ENCODE measurements around the gene PSMA2.

The PSMA2 gene

GRCh38 chr7:42880392-42880791 lies 51.6 kb downstream of the PSMA2 start:
- Histone ChIP-seq H3K4me2 (ENCODE audit: insufficient read depth, low read length, poor library complexity, severe bottlenecking) (no peak overlapping the region), H3K23ac (ENCODE audit: low read depth, low read length, poor library complexity) (no peak overlapping the region), H2BK12ac (ENCODE audit: low read length) (no peak overlapping the region), H3K4me3 (ENCODE audit: low read length in 2 of 2) (no peak overlapping the region), H3K4me1 (ENCODE audit: control insufficient read depth in 2 of 2, insufficient read depth in 1 of 2, low read depth in 1 of 2, low read length in 2 of 2) (no peaks in the 10 kb centered on the region), H2AFZ (ENCODE audit: low read length) (no peak overlapping the region), H2BK5ac (ENCODE audit: low read length) (no peak overlapping the region), H3K9me3 (replicated peaks in 1 of 2; ENCODE audit: control insufficient read depth in 2 of 2, insufficient read depth in 1 of 2, low read depth in 1 of 2, low read length in 2 of 2) (peaks cover 3 to 14% of the 10 kb centered on the region in 2 donors), H3K14ac (ENCODE audit: low read length) (no peak overlapping the region), H3K36me3 (replicated peaks in 1 of 2; ENCODE audit: control insufficient read depth in 2 of 2, insufficient read depth in 2 of 2, low read length in 2 of 2) (no peaks in the 10 kb centered on the region), H3K4ac (ENCODE audit: low read length) (no peak overlapping the region), H3K27me3 (ENCODE audit: control insufficient read depth in 3 of 3, insufficient read depth in 3 of 3, low read depth in 1 of 3, low read length in 3 of 3) (no peaks in the 10 kb centered on the region), H3K27ac (replicated peaks; ENCODE audit: low read length) (no peak overlapping the region), H3K79me1 (ENCODE audit: low read depth, low read length) (peaks cover 3% of the 10 kb centered on the region), H3K9ac (ENCODE audit: low read depth, low read length, poor library complexity) (no peak overlapping the region), H4K91ac (ENCODE audit: low read depth, low read length, poor library complexity) (no peak overlapping the region), H2BK15ac (ENCODE audit: low read length) (no peak overlapping the region), H2AK5ac (ENCODE audit: low read depth, low read length) (no peak overlapping the region), H3K18ac (ENCODE audit: low read length) (no peak overlapping the region), H4K8ac (ENCODE audit: low read depth, low read length) (no peak overlapping the region), H2BK120ac (ENCODE audit: low read depth, low read length) (no peak overlapping the region)
- WGBS, 2 donors (ENCODE audit: extremely low coverage in 2 of 2, insufficient read length in 2 of 2, insufficient replicate concordance in 1 of 2) = no CpG with 5 or more reads among the region's 2 CpGs
- DNase-seq (ENCODE audit: low spot score) = no peak

- no peak overlapping the region for H2AK5ac ChIP-seq (ENCODE audit: low read depth, low read length)
- H3K23ac ChIP-seq (ENCODE audit: low read depth, low read length, poor library complexity) = peak overlapping the region; percentile 96
- no peak overlapping the region for H3K9ac ChIP-seq (ENCODE audit: low read depth, low read length, poor library complexity)
- H3K18ac ChIP-seq (ENCODE audit: low read length) = peak overlapping the region; percentile 44
- no peak overlapping the region for H4K91ac ChIP-seq (ENCODE audit: low read depth, low read length, poor library complexity)
- H2BK12ac ChIP-seq (ENCODE audit: low read length) = no peak overlapping the region
- no CpG with 5 or more reads among the region's 3 CpGs for WGBS, 2 donors (ENCODE audit: extremely low coverage in 2 of 2, insufficient read length in 2 of 2, insufficient replicate concordance in 1 of 2)
- no peak overlapping the region for H2BK5ac ChIP-seq (ENCODE audit: low read length)
- H3K27me3 ChIP-seq (ENCODE audit: control insufficient read depth in 3 of 3, insufficient read depth in 3 of 3, low read depth in 1 of 3, low read length in 3 of 3) = no peaks in the 10 kb centered on the region
- DNase-seq (ENCODE audit: low spot score) = no peak
- no peak overlapping the region for H3K4ac ChIP-seq (ENCODE audit: low read length)
- H3K27ac ChIP-seq (replicated peaks; ENCODE audit: low read length) = no peak overlapping the region
- H3K4me3 ChIP-seq (ENCODE audit: low read length in 2 of 2) = peak overlapping the region in 1 of 2 donors; percentile 23
- H3K4me2 ChIP-seq (ENCODE audit: insufficient read depth, low read length, poor library complexity, severe bottlenecking) = no peak overlapping the region
- no peaks in the 10 kb centered on the region for H3K36me3 ChIP-seq (replicated peaks in 1 of 2; ENCODE audit: control insufficient read depth in 2 of 2, insufficient read depth in 2 of 2, low read length in 2 of 2)
- no peaks in the 10 kb centered on the region for H3K79me1 ChIP-seq (ENCODE audit: low read depth, low read length)
- H3K9me3 ChIP-seq (replicated peaks in 1 of 2; ENCODE audit: control insufficient read depth in 2 of 2, insufficient read depth in 1 of 2, low read depth in 1 of 2, low read length in 2 of 2) = peaks cover 0 to 13% of the 10 kb centered on the region in 2 donors
- no peak overlapping the region for H2AFZ ChIP-seq (ENCODE audit: low read length)
- no peak overlapping the region for H4K8ac ChIP-seq (ENCODE audit: low read depth, low read length)
- H3K14ac ChIP-seq (ENCODE audit: low read length) = no peak overlapping the region
- H3K4me1 ChIP-seq (ENCODE audit: control insufficient read depth in 2 of 2, insufficient read depth in 1 of 2, low read depth in 1 of 2, low read length in 2 of 2) = no peaks in the 10 kb centered on the region
- H2BK120ac ChIP-seq (ENCODE audit: low read depth, low read length) = no peak overlapping the region
- no peak overlapping the region for H2BK15ac ChIP-seq (ENCODE audit: low read length)
These were observed 53.7 kb downstream of the PSMA2 start for GRCh38 chr7:42878303-42878702.

GRCh38 chr7:42877862-42878261 lies 54.1 kb downstream of the PSMA2 start:
- Histone ChIP-seq H3K23ac (ENCODE audit: low read depth, low read length, poor library complexity) (no peak overlapping the region), H3K4ac (ENCODE audit: low read length) (no peak overlapping the region), H2BK15ac (ENCODE audit: low read length) (no peak overlapping the region), H3K27me3 (ENCODE audit: control insufficient read depth in 3 of 3, insufficient read depth in 3 of 3, low read depth in 1 of 3, low read length in 3 of 3) (no peaks in the 10 kb centered on the region), H3K27ac (replicated peaks; ENCODE audit: low read length) (no peak overlapping the region), H3K36me3 (replicated peaks in 1 of 2; ENCODE audit: control insufficient read depth in 2 of 2, insufficient read depth in 2 of 2, low read length in 2 of 2) (no peaks in the 10 kb centered on the region), H3K9me3 (replicated peaks in 1 of 2; ENCODE audit: control insufficient read depth in 2 of 2, insufficient read depth in 1 of 2, low read depth in 1 of 2, low read length in 2 of 2) (peaks cover 0 to 8% of the 10 kb centered on the region in 2 donors), H4K91ac (ENCODE audit: low read depth, low read length, poor library complexity) (no peak overlapping the region), H3K4me3 (ENCODE audit: low read length in 2 of 2) (no peak overlapping the region), H2AFZ (ENCODE audit: low read length) (no peak overlapping the region), H2BK120ac (ENCODE audit: low read depth, low read length) (no peak overlapping the region), H2AK5ac (ENCODE audit: low read depth, low read length) (peak overlapping the region; percentile 53), H3K14ac (ENCODE audit: low read length) (no peak overlapping the region), H3K4me1 (ENCODE audit: control insufficient read depth in 2 of 2, insufficient read depth in 1 of 2, low read depth in 1 of 2, low read length in 2 of 2) (no peaks in the 10 kb centered on the region), H3K9ac (ENCODE audit: low read depth, low read length, poor library complexity) (no peak overlapping the region), H3K18ac (ENCODE audit: low read length) (no peak overlapping the region), H3K79me1 (ENCODE audit: low read depth, low read length) (no peaks in the 10 kb centered on the region), H3K4me2 (ENCODE audit: insufficient read depth, low read length, poor library complexity, severe bottlenecking) (no peak overlapping the region), H4K8ac (ENCODE audit: low read depth, low read length) (no peak overlapping the region), H2BK12ac (ENCODE audit: low read length) (no peak overlapping the region), H2BK5ac (ENCODE audit: low read length) (no peak overlapping the region)
- no peak for DNase-seq (ENCODE audit: low spot score)
- no CpG with 5 or more reads among the region's 2 CpGs for WGBS, 2 donors (ENCODE audit: extremely low coverage in 2 of 2, insufficient read length in 2 of 2, insufficient replicate concordance in 1 of 2)

GRCh38 chr7:42876182-42877068 lies 55.5 kb downstream of the PSMA2 start:
- H3K27ac ChIP-seq (replicated peaks; ENCODE audit: low read length) = no peak overlapping the region
- no CpG with 5 or more reads among the region's 5 CpGs for WGBS, 2 donors (ENCODE audit: extremely low coverage in 2 of 2, insufficient read length in 2 of 2, insufficient replicate concordance in 1 of 2)
- no peaks in the 10 kb centered on the region for H3K9me3 ChIP-seq (replicated peaks in 1 of 2; ENCODE audit: control insufficient read depth in 2 of 2, insufficient read depth in 1 of 2, low read depth in 1 of 2, low read length in 2 of 2)
- H3K27me3 ChIP-seq (ENCODE audit: control insufficient read depth in 3 of 3, insufficient read depth in 3 of 3, low read depth in 1 of 3, low read length in 3 of 3) = no peaks in the 10 kb centered on the region
- H3K9ac ChIP-seq (ENCODE audit: low read depth, low read length, poor library complexity) = no peak overlapping the region
- no peaks in the 10 kb centered on the region for H3K79me1 ChIP-seq (ENCODE audit: low read depth, low read length)
- no peak overlapping the region for H3K4me2 ChIP-seq (ENCODE audit: insufficient read depth, low read length, poor library complexity, severe bottlenecking)
- no peak overlapping the region for H2AK5ac ChIP-seq (ENCODE audit: low read depth, low read length)
- DNase-seq (ENCODE audit: low spot score) = peak; percentile 46
- no peak overlapping the region for H3K23ac ChIP-seq (ENCODE audit: low read depth, low read length, poor library complexity)
- no peak overlapping the region for H2BK12ac ChIP-seq (ENCODE audit: low read length)
- no peak overlapping the region for H3K18ac ChIP-seq (ENCODE audit: low read length)
- H3K4ac ChIP-seq (ENCODE audit: low read length) = no peak overlapping the region
- no peak overlapping the region for H2BK5ac ChIP-seq (ENCODE audit: low read length)
- H3K4me1 ChIP-seq (ENCODE audit: control insufficient read depth in 2 of 2, insufficient read depth in 1 of 2, low read depth in 1 of 2, low read length in 2 of 2) = no peaks in the 10 kb centered on the region
- no peak overlapping the region for H2BK120ac ChIP-seq (ENCODE audit: low read depth, low read length)
- no peak overlapping the region for H2BK15ac ChIP-seq (ENCODE audit: low read length)
- H3K4me3 ChIP-seq (ENCODE audit: low read length in 2 of 2) = no peak overlapping the region
- H3K14ac ChIP-seq (ENCODE audit: low read length) = no peak overlapping the region
- H4K91ac ChIP-seq (ENCODE audit: low read depth, low read length, poor library complexity) = no peak overlapping the region
- H4K8ac ChIP-seq (ENCODE audit: low read depth, low read length) = no peak overlapping the region
- no peaks in the 10 kb centered on the region for H3K36me3 ChIP-seq (replicated peaks in 1 of 2; ENCODE audit: control insufficient read depth in 2 of 2, insufficient read depth in 2 of 2, low read length in 2 of 2)
- H2AFZ ChIP-seq (ENCODE audit: low read length) = peak overlapping the region; percentile 65
